IMR-90 (cell line): ENCODE measurements around the gene C22orf15. TPM values are rescaled to one million over a fixed set of nuclear protein-coding genes. Genes with fewer than 3 reads are reported as not detected.
A peak's percentile ranks its signal among the peaks of the same experiment; 100 is the strongest.

Experiments used
- ATAC-seq: fragments of 200-7000 bp; cut with Tn5 transposase; 2 replicates; pipeline ENCODE4 v1.9.1; 2020; ENCODE audit warnings: low read depth, mild to moderate bottlenecking, moderate library complexity
- BruUV-seq: library from RNA; stranded (reverse); fragments of 400-500 nt; replicated peaks from 2 replicates; lab custom pipeline; 2021; lab: Mats Ljungman, UMichigan
- CTCF ChIA-PET: fragments of 300-600 bp; formaldehyde crosslinking; extraction: SDS; loops from one replicate; lab custom pipeline; 2021; ENCODE audit warnings: antibody characterized with exemption; lab: Yijun Ruan, JAX
- POLR2A ChIA-PET: fragments of 300-600 bp; sonication (Branson Sonifier 250); formaldehyde crosslinking; loops from one replicate; lab custom pipeline; 2022; ENCODE audit warnings: antibody characterized with exemption; ENCODE audit not compliant: unreplicated experiment; lab: Charles Lee
- DNase-seq: peaks from one replicate; pipeline ENCODE4 v3.0.0; 2013
- H2AFZ ChIP-seq: replicated peaks from 2 replicates; pipeline ENCODE3; 2013; ENCODE audit warnings: low read length, mild to moderate bottlenecking; ENCODE audit not compliant: poor library complexity
- H2AK5ac ChIP-seq: 2 replicates; pipeline ENCODE4 v1.6.1; 2013; ENCODE audit warnings: low read depth, low read length, inconsistent platforms
- H2AK9ac ChIP-seq: replicated peaks from 2 replicates; pipeline ENCODE3; 2013; ENCODE audit warnings: mild to moderate bottlenecking, low read depth, low read length, moderate library complexity; ENCODE audit not compliant: poor library complexity
- H2BK120ac ChIP-seq: 2 replicates; pipeline ENCODE4 v1.6.1; 2013; ENCODE audit warnings: low read depth, low read length, inconsistent platforms
- H2BK15ac ChIP-seq: 3 replicates; pipeline ENCODE4 v1.6.1; 2013; ENCODE audit warnings: low read depth, low read length, inconsistent platforms
- H2BK20ac ChIP-seq: 2 replicates; pipeline ENCODE4 v1.6.1; 2013; ENCODE audit warnings: low read depth, mild to moderate bottlenecking, inconsistent platforms, low read length, moderate library complexity
- H2BK5ac ChIP-seq: 2 replicates; pipeline ENCODE4 v1.6.1; 2013; ENCODE audit warnings: mild to moderate bottlenecking, low read depth, low read length, inconsistent platforms; ENCODE audit not compliant: poor library complexity, severe bottlenecking
- H3K14ac ChIP-seq: replicated peaks from 2 replicates; pipeline ENCODE4 v1.6.1; 2013; ENCODE audit warnings: low read depth, low read length, inconsistent platforms
- H3K18ac ChIP-seq: 2 replicates; pipeline ENCODE4 v1.6.1; 2013; ENCODE audit warnings: low read depth, low read length, control low read depth
- H3K23ac ChIP-seq: 2 replicates; pipeline ENCODE4 v1.6.1; 2013; ENCODE audit warnings: low read depth, low read length, inconsistent platforms
- H3K27ac ChIP-seq: 2 replicates; pipeline ENCODE4 v1.5.1; 2013; ENCODE audit warnings: mild to moderate bottlenecking, control low read depth, low read length; ENCODE audit not compliant: insufficient read depth
- H3K27me3 ChIP-seq: 2 replicates; pipeline ENCODE4 v1.6.1; 2013; ENCODE audit warnings: low read length; ENCODE audit not compliant: control insufficient read depth, insufficient read depth
- H3K36me3 ChIP-seq: 2 replicates; pipeline ENCODE4 v1.6.1; 2013; ENCODE audit warnings: low read length, mixed read lengths; ENCODE audit not compliant: control insufficient read depth, insufficient read depth
- H3K4ac ChIP-seq: 2 replicates; pipeline ENCODE4 v1.6.1; 2013; ENCODE audit warnings: low read depth, low read length, inconsistent platforms
- H3K4me1 ChIP-seq: 2 replicates; pipeline ENCODE4 v1.6.1; 2013; ENCODE audit warnings: low read length, mixed read lengths; ENCODE audit not compliant: control insufficient read depth, insufficient read depth
- H3K4me2 ChIP-seq: 2 replicates; pipeline ENCODE4 v1.6.1; 2013; ENCODE audit warnings: low read depth, mild to moderate bottlenecking, control low read depth, low read length, moderate library complexity
- H3K4me3 ChIP-seq: 2 replicates; pipeline ENCODE4 v1.5.1; 2013; ENCODE audit warnings: low read depth, mild to moderate bottlenecking, control low read depth, low read length, moderate library complexity; ENCODE audit not compliant: insufficient read depth
- H3K56ac ChIP-seq: 2 replicates; pipeline ENCODE4 v1.6.1; 2013; ENCODE audit warnings: low read length, inconsistent platforms; ENCODE audit not compliant: insufficient read depth; ENCODE audit errors: extremely low read depth
- H3K79me1 ChIP-seq, 2 experiments: 2 replicates each; pipeline ENCODE4 v1.6.1; 2013; ENCODE audit warnings: low read length in 2 of 2, inconsistent platforms in 1 of 2, low read depth in 1 of 2
- H3K9ac ChIP-seq: 2 replicates; pipeline ENCODE4 v1.6.1; 2013; ENCODE audit warnings: low read depth, low read length, control low read depth
- H3K9me1 ChIP-seq: 2 replicates; pipeline ENCODE4 v1.6.1; 2013; ENCODE audit warnings: low read length, inconsistent platforms; ENCODE audit not compliant: insufficient read depth
- H3K9me3 ChIP-seq: 2 replicates; pipeline ENCODE4 v1.6.1; 2013; ENCODE audit warnings: low read length; ENCODE audit not compliant: control insufficient read depth, insufficient read depth
- H4K20me1 ChIP-seq: 2 replicates; pipeline ENCODE4 v1.6.1; 2013; ENCODE audit warnings: low read length, inconsistent platforms; ENCODE audit not compliant: insufficient read depth
- H4K5ac ChIP-seq: 2 replicates; pipeline ENCODE4 v1.6.1; 2013; ENCODE audit warnings: mild to moderate bottlenecking, low read depth, low read length, control low read depth
- H4K8ac ChIP-seq, 2 experiments: 2 replicates each; pipeline ENCODE4 v1.6.1; 2013; ENCODE audit warnings: low read depth in 2 of 2, low read length in 2 of 2, control low read depth in 1 of 2, inconsistent platforms in 1 of 2
- H4K91ac ChIP-seq: 2 replicates; pipeline ENCODE4 v1.6.1; 2013; ENCODE audit warnings: low read depth, low read length, inconsistent platforms; ENCODE audit not compliant: insufficient read depth
- CEBPB ChIP-seq: IDR thresholded peaks from 2 replicates; pipeline ENCODE4 v1.6.1; 2012; ENCODE audit warnings: low read depth, low read length, improper control_type of control experiment
- CHD1 ChIP-seq: IDR thresholded peaks from 2 replicates; pipeline ENCODE4 v1.6.1; 2012; ENCODE audit warnings: low read depth, low read length, improper control_type of control experiment
- POLR2A ChIP-seq: IDR thresholded peaks from 2 replicates; pipeline ENCODE4 v1.6.1; 2012; ENCODE audit warnings: mild to moderate bottlenecking, low read depth, low read length
- RAD21 ChIP-seq: IDR thresholded peaks from 2 replicates; pipeline ENCODE4 v1.6.1; 2012; ENCODE audit warnings: low read length, improper control_type of control experiment
- WGBS, 2 experiments: methylation state at CpG; one replicate each; pipeline versions ENCODE4 v1.1.5 to v1.1.7; 2013; ENCODE audit warnings: missing lambda C conversion rate in 2 of 2; ENCODE audit not compliant: insufficient read length in 1 of 2; ENCODE audit errors: extremely low coverage in 2 of 2; 5-methylcytosine and 5-hydroxymethylcytosine counted together
- dilution Hi-C: fragments of 300-500 bp; cut with HindIII; formaldehyde crosslinking; loops from one replicate; pipeline ENCODE4 v1.14.3; 2018; ENCODE audit warnings: low sequenced_read_pairs; ENCODE audit not compliant: unreplicated experiment
- in situ Hi-C: fragments of 300-500 bp; cut with MboI; formaldehyde crosslinking; loops from 3 replicates; pipeline ENCODE4 v1.14.3; 2019; ENCODE audit warnings: low sequenced_read_pairs, inconsistent platforms, mixed read lengths
- intact Hi-C: fragments of 100-400 bp; cut with micrococcal nuclease; formaldehyde crosslinking; loops from 2 replicates; pipeline ENCODE4 v1.10.0; 2022
- polyA plus RNA-seq, 3 experiments: library from polyadenylated mRNA; depleted of rRNA; stranded (reverse); fragments of >200 nt; gene quantifications; 2 replicates each; pipeline ENCODE4 v1.2.3, GENCODE V29; 2012; ENCODE audit warnings: low replicate concordance in 1 of 3
- total RNA-seq: library from RNA; depleted of rRNA; stranded (reverse); fragments of >200 nt; gene quantifications from 2 replicates; pipeline ENCODE4 v1.2.3, GENCODE V29; 2012

C22orf15 gene
- total and polyA plus RNA-seq, 2 of the 4 experiments (the other 2 are of a cell fraction): 2.3 to 3.1 TPM

GRCh38 chr22:23804781-23805291, 42.0 kb downstream of the C22orf15 start:
- Histone ChIP-seq H3K4me2 (no peak overlapping the region), H4K5ac (no peak overlapping the region), H3K18ac (no peak overlapping the region), H4K20me1 (no peaks in the 10 kb centered on the region; the same call in 1 of the 2 replicates), H3K4ac (no peak overlapping the region), H2AK9ac (peak overlapping the region; percentile 70), H2BK5ac (no peak overlapping the region), H3K56ac (no peak overlapping the region), H3K23ac (no peak overlapping the region), H2BK15ac (no peak overlapping the region), H3K27ac (no peak overlapping the region), H3K14ac (no peak overlapping the region), H3K9me1 (no peaks in the 10 kb centered on the region), H4K8ac (no peak overlapping the region), H3K4me3 (no peak overlapping the region), H3K4me1 (no peaks in the 10 kb centered on the region), H3K36me3 (peaks cover 66% of the 10 kb centered on the region), H2AFZ (no peak overlapping the region), H3K9me3 (no peaks in the 10 kb centered on the region), H3K27me3 (no peaks in the 10 kb centered on the region), H2AK5ac (no peak overlapping the region), H2BK120ac (no peak overlapping the region), H3K79me1 (peaks cover 0 to 9% of the 10 kb centered on the region in 2 experiments; a peak in 2 of 4 replicates), H3K9ac (no peak overlapping the region), H4K91ac (no peak overlapping the region), H2BK20ac (no peak overlapping the region)
- BruUV-seq: no TSS peak
- ATAC-seq: no peak
- intact Hi-C loops: no loop called here
- no peak for TF ChIP-seq CEBPB
- no peak for TF ChIP-seq POLR2A
- TF ChIP-seq CHD1: no peak
- TF ChIP-seq RAD21: no peak
- dilution Hi-C loops: no loop called here
- ChIA-PET CTCF (no interaction called here), POLR2A (no interaction called here)
- no peak for DNase-seq
- in situ Hi-C loops: no loop called here
- WGBS, 2 experiments: 97% methylated on average over 6 of the region's 12 CpGs; no CpG with 5 or more reads in 1 of the 2 experiments
